SKM-1 treated with dmso at 0.1 percent for 144 hours (cell line): Measurements from ENCODE around the gene TMEM190.
"Not testable (repeated sequence)": the region's sequence is repeated elsewhere in the genome, so short reads cannot be mapped to it uniquely, and the experiment has no call there.

Experiments
- DNase-seq: peaks from one replicate; lab custom pipeline; 2025; ENCODE audit not compliant: unreplicated experiment; lab: John Stamatoyannopoulos, UW

Gene TMEM190

GRCh38 chr19:55376241-55376933, at the start of gene TMEM190:
Gene TMEM190, plus strand, starts transcription at chr19:55376826. Its CDS starts 28 bp downstream, at chr19:55376854.
- DNase-seq, result no peak

GRCh38 chr19:55328774-55329318, 47.8 kb upstream of the TMEM190 start:
- DNase-seq, result not testable (repeated sequence)

- not testable (repeated sequence) for DNase-seq
Measured at GRCh38 chr19:55329791-55330190, 46.8 kb upstream of the TMEM190 start.

GRCh38 chr19:55333870-55334269, 42.8 kb upstream of the TMEM190 start:
- no peak for DNase-seq

GRCh38 chr19:55336101-55336500, 40.5 kb upstream of the TMEM190 start:
- DNase-seq, result no peak

GRCh38 chr19:55339105-55339888, 37.3 kb upstream of the TMEM190 start, which contains the start of gene KMT5C:
Gene KMT5C, plus strand, starts transcription at chr19:55339876. Its CDS starts 2,061 bp downstream, at chr19:55341937.
- DNase-seq, result peak; percentile 99

- DNase-seq, result no peak
Measured at GRCh38 chr19:55339889-55340783, 36.5 kb upstream of the TMEM190 start.

GRCh38 chr19:55340784-55341147, 35.9 kb upstream of the TMEM190 start:
- DNase-seq, result no peak

- DNase-seq, result no peak
Measured at GRCh38 chr19:55341171-55341588, 35.4 kb upstream of the TMEM190 start.

GRCh38 chr19:55341595-55342531, 34.8 kb upstream of the TMEM190 start:
- DNase-seq, result no peak

- no peak for DNase-seq
Measured at GRCh38 chr19:55344444-55344843, 32.2 kb upstream of the TMEM190 start.

- DNase-seq, result no peak
Measured at GRCh38 chr19:55345101-55345817, 31.4 kb upstream of the TMEM190 start.

- DNase-seq, result no peak
Measured at GRCh38 chr19:55345818-55346724, 30.6 kb upstream of the TMEM190 start.

- DNase-seq, result no peak
Measured at GRCh38 chr19:55346725-55347441, 29.7 kb upstream of the TMEM190 start.

- DNase-seq, result no peak
Measured at GRCh38 chr19:55347442-55348009, 29.1 kb upstream of the TMEM190 start.

GRCh38 chr19:55348317-55349034, 28.1 kb upstream of the TMEM190 start:
- no peak for DNase-seq
